Measurements from ENCODE around the gene VAV2.
A peak's percentile ranks its signal among the peaks of the same experiment; 100 is the strongest.

VAV2 gene

DNA sequence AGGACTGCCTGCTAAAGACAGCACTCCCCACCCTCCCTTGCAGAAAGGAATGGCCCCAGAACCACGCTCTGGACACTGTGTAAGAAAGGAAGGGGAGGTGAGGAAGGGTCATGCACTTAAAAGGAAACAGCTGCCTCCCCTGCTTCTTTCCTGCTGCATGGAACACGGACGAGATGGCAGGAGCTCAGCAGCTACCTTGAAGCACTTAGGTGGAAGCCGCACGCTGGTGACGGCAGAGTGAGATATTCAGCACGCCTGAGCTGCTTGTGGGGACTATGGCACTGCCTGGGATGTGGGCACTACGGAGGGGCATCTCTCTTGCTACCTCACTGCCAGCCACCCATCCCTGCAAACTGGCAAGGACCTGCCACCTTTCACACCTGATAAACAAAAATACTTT is 101.5 kb downstream of the VAV2 start:
- no peak for DNase-seq (ENCODE audit: low spot score)

DNA sequence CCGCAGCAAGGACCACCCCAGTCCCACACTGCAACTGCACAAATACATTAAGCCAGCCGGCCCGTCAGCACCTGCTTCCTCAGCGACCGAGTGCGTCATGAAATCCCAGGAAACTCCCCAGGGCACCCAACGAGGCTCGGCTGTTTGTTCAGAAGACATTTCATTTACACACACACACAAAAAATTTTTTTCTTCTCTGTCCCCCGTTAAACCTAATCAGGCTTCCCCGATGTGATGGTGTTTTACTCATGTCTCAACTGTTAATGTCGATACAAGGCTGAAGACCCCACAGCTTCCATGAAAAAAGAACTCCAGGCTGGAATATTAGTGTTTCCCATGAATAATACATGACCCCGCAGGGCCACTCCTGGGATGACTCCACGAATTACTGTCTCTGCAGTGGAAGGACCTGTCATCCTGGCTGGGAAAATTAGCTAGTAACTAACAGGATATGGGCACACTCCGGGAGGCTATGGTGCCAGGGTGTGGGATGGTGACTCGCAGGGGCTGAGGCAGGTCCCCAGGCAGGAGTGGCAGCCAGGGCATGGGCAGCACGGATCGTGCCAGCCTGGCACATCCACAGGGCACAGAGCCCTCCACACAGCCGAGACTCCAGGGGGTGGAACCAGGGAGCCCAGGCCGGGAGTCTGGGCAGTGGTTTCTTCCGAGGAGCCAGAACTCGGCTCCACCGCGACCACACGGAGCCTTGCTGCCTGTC is 102.4 kb downstream of the VAV2 start:
- peak; percentile 26 for DNase-seq (ENCODE audit: low spot score)

DNA sequence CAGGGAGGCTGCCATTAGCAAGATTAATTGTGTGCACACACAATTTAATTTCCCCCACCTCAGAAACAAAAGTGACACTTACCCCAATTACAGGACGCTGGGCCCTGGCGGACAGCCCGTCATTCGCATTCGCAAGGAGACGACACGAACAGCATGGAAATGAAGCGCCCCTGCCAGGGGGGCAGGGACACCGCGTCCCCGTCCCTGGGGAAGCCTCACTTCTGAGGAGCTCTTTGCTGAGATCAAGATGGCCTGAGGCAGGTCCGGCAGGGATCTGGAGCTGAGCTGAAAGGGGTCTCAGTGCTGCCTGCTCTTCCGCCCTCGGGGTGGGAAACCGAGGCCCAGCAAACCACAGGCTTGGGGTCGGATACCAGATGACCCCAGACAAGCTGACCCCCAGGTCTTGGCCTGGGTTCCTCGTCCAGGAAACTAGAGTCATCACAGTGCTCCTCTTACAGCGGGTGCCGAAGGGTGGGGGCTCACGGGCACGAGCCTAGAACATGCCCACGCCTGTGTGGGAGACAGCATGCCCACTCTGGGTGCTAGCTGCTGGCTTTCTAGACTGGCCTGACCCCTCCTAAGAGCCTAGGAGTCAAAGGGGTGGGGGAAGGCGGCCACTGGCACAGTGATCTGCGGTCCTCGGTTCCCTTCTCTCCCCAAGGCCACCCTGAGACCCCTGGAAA is 103.2 kb downstream of the VAV2 start:
- no peak for DNase-seq (ENCODE audit: low spot score)

DNA sequence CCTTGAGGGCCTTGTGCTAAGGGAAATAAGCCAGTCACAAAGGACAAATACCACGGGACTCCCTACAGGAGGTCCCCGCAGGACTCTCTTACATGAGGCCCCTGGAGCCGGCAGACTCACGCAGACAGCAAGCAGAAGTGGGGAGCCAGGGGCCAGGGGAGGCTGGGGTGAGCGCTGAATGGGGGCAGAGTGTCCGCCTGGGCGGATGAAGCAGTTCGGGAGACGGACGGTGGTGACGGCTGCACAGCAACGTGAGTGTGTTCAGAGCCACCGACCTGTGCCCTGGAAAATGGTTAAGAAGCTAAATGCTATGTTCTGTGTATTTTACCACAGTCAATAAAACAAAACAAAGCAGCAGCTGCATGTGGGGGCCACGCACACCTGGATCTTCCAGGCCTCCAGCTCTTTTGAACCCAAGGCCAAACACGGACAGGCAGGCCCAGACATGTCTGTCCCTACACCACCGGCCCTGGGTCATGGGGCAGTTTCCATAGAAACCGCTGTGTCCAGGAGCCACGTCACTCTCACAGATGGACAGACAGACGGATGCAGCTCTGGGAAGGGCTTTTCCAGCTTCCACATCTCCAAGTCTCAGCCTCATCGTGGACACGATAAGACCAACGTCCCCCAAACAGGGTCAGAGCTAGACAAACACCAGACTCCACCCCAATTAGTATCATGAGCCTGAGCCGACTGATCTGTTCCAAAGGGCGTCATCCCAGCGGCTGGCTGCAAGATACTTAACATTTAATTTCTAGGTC is 103.9 kb downstream of the VAV2 start:
- DNase-seq (ENCODE audit: low spot score), result no peak

DNA sequence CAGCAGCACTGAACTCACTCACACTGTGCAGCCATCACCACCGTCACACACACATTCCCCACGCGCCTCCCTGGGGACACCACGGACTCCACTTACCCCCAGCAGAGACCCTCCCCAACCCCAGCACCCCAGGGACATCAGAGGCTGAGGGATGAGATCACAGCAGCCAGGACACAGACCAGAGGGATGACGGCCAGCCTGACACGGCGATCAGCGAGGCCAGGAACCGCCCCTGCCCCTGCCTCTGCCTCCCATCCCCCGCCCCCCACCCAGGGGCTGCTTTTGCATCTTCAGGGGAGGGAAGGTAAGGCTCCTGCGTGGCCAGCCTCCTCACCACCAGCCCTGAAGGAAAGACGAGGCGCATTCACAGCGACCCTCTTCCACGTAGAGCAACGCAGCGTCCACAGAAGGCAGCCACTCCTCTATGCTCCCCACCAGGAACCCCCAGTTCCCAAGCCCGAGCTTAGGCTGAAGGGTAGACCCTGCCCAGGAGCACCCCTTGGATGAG is 104.5 kb downstream of the VAV2 start:
- DNase-seq (ENCODE audit: low spot score), result no peak

DNA sequence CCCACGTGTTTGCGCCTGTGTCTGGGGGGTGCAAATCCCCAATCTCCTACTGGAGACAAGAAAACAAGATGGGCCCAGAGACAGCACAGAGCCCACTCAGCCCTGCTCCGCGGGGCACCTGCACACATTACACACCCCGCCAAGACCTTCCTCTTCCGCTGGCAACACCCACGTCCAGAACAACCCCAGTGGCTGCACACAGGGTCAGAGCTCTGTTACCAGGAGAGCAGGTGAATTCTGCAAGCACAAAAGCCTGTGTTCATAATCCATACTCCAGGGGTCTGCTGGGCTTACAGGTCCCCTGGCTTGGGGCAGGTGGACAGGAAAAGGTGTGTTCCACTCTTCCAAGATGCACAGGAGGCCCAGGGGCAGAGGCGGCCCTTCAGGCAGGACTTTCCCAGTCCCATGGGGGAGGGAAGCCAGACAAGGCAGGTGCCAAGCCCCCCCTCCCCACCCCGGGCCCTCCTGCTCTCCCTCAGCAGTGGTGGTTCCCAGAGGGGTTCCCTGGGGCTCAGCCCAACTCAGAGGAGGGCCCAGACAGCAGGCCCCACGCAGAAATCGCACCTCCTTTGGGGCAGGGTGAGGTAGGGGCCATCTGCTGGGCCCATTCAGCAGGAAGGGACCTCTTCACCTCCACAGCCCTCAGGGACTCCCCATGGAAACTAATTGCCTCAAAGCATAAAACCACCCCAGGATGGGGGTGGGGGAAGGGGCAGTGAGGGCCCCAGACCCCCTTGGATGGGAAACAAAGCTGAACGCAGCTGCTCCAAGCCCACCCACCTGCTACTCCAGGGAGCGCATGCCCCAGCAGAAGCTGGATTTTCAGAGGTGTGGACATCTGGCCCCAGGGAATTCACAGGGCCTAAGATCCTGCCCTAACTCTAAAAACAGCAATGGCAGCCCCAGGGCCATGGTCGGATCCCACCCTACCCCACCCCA is 105.3 kb downstream of the VAV2 start:
- no peak for DNase-seq (ENCODE audit: low spot score)

DNA sequence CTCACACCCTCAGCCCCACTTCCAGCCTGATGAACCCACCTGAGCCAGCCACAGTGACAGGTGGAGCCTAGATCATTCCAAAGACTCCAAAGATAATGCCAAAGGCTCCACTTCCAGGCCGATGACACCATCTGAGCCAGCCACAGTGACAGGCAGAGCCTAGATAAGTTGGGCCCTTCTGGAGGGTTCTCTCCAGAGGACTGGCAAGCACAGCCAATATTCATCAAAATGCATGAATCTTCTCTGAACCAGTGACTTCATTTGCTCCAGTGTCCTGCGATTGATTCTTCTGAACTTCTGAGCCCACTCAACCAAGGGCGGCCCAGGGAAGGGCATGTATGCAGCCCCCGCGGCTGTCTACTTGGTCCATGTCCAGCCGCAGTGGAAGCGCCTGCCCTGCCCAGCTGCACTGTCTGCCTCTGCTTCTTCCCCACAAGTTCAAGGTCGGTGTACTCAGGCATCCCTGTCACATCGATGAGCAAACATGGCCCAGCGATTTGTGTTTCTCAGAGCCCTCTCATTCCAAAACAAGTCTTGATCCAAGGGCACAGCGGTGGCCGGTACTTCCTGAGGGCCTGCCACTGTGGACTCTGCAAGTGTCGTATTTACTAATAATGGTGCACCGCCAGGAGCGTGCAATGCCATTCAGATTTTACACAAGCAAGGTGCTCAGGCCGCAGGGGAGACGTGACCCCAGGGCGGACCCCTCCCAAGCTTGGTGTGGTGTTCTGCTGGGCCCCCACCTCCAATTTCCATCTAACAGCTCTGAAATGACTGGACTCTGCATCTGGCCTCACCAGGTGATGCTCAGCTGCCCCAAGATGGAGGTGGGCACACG is 107.0 kb downstream of the VAV2 start:
- DNase-seq (ENCODE audit: low spot score), result no peak

DNA sequence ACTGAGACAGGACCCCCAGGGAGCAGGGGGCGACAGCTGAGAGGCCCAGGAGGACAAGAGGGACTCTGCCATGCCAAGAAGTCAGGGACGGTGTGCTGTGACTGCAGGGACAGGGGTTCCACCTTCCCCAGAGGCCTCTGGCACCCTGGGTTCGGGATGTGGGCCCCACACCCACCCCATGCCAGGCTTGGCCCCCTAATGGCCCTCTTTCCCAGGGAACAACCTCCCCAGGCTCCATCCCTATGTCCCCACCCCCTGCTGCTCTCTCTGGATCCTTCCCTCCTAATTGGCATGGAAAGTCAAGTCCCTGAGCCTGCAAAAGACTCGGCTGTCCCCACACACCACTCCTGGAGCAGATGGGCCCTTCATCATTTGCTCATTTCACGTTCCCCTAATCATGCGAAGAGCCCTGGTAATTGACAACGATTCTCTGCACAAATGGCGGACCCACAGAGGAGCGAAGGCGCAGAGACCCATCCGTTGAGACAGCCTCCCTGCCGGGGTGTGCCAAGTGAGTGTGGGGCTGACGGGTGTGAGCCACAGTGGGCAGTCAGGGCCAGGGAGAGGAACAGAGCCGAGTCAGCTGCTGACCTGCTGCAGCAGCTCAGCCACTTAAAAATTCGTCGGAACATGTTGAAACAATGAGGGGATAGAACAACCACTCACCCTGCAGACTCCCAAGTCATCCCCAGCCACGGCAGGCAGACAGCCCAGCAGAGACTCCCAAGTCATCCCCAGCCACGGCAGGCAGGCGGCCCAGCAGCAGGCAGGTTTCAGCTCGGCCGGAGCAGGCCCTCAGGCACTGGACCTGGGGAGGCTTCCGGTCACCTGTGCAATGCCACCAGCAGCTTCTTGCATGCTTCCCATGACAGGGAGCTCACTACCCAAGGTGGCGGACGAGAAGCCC is 109.0 kb downstream of the VAV2 start:
- DNase-seq (ENCODE audit: low spot score), result no peak

DNA sequence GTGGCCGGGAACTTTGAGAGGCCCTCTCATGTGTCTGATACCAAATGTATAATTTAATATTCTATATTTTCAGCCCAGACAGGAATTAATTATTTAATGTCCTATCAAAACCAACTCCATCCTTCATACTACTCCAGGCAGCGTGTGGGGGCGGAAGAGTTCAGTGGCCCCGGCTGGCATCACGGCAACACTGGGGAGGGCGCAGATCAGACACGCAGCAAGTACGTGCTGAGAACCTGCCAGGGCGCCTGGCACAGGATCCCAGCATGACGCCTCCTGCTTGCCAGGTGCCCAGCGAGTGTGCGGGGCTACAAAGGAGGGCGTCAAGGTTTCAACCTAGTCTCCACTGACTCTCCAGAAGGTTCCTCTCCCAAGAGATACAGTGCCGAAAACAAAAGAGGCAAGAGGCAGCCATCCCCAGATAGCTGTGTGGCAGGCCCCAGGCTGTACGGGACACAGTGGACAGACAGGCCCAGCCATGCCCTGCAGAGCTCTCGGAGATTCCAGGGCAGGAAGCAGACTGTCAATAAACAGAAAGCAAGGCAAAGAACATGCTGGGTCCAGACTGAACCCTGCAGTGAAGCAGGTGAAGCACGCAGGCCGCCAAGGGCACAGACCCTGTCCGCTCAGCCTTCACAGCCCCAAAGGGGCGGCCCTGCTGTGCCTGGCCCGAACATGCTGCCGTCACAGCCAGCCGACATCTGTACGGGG is 110.3 kb downstream of the VAV2 start:
- no peak for DNase-seq (ENCODE audit: low spot score)

DNA sequence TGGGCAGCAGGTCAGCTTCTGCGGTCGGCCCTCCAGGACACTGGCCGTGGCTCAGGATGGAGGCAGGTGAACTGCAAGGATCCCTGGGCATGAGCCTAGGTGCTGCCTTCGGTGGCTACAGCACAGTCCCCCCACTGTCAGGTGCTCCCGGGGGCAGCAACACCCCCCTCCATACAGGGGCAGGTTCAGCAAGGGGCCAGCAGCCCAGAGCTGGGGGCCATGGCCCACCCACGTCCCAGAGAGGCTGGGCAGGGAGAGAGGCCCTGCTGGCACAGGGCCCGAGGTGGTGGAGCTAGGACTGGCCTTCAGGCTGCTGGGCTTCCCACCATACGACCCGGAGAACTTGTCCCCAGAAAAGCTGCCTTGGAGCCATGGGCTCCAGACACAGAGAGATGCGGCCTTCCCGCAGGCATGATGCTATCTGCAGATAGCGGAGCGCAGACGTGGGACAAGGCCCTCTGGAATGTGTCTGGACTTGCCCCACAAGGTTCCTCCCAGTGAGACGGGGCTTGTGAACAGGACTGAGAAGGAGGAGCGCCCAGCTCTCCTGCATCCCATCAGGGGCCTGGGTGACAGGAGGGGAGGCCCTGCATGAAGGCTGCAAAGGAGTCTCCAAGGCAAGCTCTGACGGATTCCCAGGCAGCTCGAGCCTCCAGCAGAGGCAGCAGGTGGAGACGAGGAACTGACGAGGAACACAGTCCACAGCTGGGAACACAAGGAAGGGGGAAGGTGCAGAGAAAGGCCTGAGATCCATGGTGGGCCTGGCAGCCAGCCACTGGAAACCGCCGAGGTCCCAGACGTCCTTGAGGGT is 111.1 kb downstream of the VAV2 start:
- no peak for DNase-seq (ENCODE audit: low spot score)

DNA sequence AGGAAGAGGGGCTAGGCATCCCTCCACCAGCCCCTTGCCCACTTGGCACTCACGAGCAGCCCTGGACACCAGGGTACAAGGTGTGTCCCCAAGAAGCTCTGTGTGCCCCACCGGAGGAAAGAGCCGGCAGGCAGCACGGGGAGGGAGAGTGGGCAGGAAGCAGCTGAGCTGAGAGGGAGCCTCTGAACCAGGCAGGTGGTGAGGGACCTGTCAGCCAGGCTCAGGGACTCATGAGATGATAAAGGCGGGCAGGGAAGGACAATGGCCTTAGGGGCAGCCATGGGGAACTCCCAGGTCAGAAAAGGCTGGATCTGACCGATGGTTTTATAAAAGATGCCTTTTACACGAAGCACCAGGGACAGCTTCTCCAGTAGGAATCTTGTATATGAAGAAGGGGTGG is 112.0 kb downstream of the VAV2 start:
- DNase-seq (ENCODE audit: low spot score), result no peak

DNA sequence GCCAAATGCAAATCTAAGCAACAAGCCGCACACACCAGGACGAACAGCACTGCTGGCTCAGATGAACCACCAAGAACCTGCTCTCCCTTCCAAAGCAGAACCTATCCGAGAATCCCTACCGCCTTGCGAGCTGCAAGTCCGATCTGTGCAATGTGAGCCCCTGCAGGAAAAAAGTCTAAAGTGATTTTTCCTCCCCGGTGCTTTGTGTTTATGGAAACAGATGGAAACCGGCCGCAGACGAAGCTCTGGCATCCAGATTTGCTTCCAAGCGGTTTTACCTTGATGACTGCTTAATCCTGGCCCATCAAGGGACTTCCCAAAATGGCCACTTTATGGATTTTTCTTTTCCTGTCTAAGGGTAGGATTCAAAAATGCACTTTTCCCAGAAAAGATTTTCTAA is 112.5 kb downstream of the VAV2 start:
- no peak for DNase-seq (ENCODE audit: low spot score)

DNA sequence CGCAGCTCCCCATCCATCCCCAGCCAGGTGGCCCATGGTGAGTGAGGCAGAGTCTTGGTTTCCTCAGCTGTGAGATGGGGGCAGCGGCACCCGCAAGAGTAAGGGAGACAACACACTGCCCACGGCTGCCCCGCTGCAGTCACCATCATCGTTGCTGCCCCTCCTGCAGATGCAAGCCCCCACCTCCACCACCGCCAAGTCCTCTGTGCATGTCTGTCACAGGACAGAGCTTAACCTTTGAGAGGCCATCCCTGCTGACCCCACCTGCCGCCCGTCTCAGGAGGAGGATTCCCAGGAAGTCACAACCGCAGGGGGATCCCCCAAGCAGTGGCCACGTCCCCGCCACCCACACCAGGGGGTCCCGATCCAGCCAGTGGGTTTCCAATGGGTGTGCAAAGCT is 113.7 kb downstream of the VAV2 start:
- no peak for DNase-seq (ENCODE audit: low spot score)

DNA sequence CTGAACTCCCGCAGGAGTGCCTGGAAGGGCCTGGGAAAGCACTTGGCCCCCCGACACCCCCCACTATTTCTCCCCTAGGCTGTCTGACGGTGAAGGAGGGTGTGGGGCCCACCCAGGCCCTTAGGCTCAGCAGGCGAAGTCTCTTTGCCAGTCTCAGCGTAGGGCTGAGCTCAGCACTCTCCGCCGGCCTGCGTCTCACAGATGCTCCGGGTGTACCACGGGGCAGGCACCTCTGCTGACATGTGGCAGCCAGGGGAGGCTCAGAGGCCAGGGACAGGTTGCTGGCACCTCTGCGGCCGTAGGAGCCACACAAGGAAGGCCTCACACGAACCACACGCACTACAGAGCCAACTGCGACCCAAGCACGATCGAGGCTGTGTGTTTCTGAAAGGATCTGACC is 114.2 kb downstream of the VAV2 start:
- DNase-seq (ENCODE audit: low spot score), result no peak

DNA sequence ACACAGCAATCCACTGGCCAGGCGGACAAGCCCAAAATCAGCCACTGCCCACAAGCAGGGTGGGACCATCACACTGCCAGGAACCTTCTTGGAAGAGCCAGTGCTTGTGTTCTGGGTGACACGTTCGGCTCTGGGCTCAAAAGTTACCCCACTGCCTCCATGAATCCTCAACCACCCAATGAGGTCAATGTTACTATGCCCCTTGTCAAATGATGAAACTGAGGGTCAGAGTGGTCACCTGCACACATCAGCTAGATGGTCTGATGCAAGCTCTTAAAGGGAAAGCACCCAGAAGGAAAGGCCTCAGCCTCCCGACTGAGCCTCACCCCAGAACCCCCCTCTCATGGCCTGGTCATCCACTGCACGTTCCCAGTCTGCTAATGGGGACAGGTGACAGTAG is 114.8 kb downstream of the VAV2 start:
- DNase-seq (ENCODE audit: low spot score), result no peak

DNA sequence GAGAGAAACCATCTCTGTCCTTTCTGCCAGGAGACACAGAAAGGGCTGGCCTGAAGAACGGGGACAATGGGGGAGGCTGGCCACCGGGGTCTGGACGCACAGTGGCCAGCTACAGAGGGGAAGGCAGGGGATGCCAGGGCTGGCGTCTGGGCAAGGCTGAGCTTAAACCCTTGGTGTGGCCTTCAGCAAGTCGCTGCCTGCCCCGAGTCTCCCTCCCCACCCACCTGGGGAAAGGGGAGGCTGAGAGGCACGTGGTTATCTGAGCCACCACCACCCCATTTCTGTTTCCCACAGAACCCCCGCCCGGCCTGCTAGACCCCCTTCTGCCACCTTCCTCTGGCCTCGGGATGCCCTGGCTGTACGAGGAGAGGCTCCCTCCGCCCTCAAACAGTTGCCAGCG is 115.3 kb downstream of the VAV2 start:
- no peak for DNase-seq (ENCODE audit: low spot score)

DNA sequence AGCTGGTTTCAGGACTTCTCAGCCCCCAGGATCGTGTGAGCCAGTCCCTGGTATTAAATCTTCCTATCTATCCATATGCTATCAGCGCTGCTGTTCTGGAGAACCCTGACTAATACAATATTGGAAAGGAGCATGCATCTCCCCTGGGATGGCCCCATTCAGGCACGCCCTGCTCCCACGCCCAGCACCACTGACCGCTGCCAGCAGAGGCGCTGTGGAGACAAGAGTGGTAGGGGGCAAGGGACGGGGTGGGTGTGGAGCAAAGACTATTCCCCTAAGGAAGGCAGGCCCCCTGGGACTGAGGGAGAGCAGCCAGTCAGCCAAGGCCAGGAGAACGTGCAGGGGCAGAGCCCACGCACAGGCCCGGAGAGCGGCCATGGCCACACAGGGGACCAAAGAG is 116.0 kb downstream of the VAV2 start:
- no peak for DNase-seq (ENCODE audit: low spot score)

DNA sequence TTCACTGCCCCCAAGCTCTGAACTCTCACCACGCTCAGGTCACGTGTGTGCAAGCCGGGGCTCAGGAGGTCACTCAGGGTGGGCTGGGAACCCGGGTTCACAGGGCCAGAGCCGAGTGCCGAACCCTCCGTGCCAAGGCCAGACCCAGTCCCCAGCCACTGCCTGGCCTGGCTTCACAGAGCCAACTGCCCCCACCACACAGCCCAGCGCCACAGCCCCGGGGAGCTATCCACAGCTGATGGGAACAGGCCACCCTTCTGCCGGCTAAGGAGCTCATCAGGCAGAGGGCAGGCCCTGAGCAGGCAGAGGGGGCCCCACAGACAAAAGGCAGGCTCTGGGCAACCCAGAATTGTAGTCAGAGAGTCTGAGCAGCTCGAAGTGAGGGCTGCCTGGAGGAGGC is 117.0 kb downstream of the VAV2 start:
- DNase-seq (ENCODE audit: low spot score), result no peak

Data from kidney capillary endothelial cell (primary cell).